HG03575 (cell line): ENCODE measurements around the gene EME2.
"Not testable (repeated sequence)": the region's sequence is repeated elsewhere in the genome, so short reads cannot be mapped to it uniquely, and the experiment has no call there.

ENCODE experiments used
- ATAC-seq: cut with Tn5 transposase; IDR thresholded peaks from one replicate; pipeline ENCODE4 v1.9.1; 2021; ENCODE audit not compliant: unreplicated experiment, insufficient number of reproducible peaks, low FRiP score; ENCODE audit errors: extremely low read depth

Gene EME2, protein sequence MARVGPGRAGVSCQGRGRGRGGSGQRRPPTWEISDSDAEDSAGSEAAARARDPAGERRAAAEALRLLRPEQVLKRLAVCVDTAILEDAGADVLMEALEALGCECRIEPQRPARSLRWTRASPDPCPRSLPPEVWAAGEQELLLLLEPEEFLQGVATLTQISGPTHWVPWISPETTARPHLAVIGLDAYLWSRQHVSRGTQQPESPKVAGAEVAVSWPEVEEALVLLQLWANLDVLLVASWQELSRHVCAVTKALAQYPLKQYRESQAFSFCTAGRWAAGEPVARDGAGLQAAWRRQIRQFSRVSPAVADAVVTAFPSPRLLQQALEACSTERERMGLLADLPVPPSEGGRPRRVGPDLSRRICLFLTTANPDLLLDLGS

DNA sequence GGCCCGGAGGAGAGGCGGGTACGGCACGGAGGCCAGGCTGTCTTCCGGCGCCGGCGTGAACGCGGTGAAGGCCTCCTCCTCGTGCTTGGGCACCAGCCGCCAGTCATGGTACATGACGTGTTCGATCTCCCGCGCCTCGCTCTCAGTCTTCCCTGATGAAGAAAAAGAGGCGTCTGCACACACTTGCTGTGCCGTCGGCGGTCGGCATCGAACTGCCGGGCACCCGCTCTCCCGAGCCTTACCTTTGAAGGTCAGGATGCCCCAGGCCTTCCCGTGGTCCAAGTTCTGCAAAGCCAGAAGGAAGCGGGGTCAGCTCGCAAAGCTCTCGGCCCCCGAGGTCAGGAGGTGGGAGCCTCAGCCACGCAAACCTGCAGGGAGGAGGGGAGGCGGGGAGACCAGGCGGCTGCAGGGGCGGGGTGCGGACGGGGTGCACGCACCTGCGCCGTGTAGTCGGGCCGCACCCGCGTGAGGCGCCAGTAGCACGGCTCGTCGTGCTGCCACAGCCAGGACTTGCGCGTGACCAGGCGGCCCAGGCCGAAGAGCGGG is at the start of gene EME2:
EME2 (plus strand) TSS at position 449 of the 546 bp plus-strand sequence. CDS start 418 bp downstream, outside the sequence.
- ATAC-seq: no peak

DNA sequence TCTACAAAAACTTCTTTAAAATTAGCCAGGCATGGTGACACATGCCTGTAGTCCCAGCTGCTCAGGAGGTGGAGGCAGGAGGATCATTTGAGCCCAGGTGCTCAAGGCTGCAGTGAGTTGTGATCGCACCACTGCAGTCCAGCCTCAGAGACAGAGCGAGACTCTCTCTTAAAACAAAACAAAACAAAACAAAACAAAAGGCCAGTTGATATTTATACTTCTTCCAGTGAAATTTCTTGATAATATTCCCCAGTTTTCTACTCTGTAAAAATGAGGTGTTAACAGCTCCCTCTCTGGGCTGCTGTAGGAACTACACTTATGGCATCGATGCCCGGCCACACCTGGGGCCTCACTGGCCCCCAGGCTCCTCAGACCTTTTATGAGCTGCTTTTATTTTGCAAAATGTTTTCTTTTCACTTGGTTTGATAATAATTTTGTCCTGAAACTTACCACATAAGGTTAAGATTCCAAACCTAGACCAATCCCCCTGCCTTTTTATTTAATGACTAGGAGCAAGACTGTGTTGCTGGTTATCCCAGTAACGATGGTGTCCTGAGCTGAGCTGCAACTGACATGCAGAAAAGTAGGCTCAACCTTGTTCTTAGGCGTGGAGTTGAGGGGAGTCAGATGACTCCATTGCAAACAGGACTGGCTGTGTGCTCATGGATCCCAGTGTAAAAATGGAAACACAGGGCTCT is 49.0 kb upstream of the EME2 start:
- ATAC-seq: no peak

DNA sequence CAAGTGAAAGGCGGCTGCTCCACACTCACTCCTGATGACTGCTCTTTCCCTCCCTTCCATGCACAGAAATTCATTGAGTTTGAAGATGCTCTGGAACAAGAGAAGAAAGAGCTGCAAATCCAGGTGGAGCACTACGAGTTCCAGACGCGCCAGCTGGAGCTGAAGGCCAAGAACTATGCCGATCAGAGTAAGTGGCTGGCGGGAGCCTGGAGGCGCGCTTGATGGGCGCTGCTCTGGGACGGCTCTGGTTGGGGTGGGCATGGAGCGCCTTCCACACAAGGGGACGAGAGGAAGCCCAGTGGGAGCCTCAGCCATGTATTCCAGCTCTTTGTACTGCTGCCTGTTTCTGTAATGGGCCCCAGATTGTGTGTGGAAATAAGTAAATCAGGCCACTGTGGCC is 48.1 kb upstream of the EME2 start:
- ATAC-seq: no peak

DNA sequence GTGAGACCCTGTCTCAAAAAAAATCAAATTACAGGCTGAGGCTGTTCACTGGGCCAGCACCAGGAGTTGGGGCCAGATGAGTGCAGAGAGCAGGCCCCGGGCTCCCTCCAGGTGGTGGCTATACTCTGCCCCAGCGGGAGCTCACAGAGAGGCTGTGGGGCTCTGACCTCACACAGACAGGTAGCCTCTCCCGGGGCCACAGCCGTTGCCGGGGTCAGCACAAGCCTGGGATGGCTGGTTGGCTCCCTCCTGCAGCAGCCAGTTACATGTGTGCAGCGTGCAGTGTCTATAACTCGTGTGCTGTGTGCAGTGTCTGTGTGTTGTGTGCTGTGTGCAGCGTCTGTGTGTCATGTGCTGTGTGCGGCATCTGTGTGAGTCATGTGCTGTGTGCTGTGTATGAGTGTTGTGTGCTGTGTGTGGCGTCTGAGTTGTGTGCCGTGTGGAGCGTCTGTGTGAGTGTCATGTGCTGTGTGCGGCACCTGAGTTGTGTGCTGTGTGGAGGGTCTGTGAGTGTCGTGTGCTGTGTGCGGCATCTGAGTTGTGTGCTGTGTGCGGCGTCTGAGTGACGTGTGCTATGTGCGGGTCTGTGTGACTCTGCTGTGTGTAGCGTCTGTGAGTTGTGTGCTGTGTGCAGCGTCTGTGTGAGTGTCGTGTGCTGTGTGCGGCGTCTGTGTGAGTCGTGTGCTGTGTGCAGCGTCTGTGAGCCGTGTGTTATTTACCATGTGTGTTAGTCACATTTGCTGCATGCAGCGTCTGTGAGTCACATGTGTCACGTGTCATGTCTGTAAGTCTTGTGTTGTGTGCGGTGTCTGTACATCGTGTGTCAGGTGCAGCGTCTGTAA is 45.7 kb upstream of the EME2 start:
- ATAC-seq: no peak

DNA sequence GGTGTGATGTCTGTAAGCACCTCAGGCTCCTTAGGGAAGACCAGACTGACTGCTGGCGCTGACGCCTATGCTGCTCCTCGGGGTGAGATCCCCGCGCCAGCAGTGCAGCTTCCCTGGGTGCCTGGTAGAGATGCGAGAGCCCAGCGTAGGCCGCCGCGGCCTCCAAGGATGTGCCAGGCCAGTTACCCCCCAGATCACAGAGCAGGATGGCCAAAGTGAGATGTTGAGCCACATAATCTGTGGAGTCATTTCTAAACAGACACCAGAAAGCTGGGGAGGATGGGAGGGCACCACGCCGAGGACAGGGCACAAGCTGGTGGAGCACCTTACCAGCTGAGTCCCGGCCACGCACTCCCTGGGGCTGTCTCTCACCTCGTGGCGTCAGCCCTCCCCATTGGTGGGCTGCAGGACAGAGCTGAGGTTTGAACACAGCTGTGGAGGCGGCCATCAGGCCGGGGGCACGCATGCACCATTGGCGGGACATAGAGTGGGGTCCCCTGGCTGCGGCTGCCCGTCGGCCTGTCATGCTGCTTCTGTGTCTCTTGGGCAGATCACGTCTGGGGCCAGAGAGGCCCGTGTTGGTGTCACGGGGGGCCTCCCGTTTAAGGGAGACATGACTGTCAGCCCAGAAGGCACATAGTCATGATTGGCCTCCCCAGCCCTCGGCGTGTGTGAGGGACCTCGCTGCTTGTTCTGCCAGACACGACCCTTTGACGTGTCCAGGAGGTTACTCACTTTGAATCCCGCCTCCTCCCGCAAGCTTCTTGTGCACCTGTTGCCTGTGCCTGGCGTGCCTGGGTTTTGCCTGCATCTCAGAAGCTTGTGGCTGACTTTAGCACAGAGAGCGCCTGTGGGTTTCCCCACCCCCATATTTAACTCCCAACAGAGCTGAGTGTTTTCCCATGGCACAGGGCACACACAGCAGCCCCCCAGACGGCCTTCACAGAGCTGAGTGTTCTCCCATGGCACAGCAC is 44.7 kb upstream of the EME2 start:
- no peak for ATAC-seq

DNA sequence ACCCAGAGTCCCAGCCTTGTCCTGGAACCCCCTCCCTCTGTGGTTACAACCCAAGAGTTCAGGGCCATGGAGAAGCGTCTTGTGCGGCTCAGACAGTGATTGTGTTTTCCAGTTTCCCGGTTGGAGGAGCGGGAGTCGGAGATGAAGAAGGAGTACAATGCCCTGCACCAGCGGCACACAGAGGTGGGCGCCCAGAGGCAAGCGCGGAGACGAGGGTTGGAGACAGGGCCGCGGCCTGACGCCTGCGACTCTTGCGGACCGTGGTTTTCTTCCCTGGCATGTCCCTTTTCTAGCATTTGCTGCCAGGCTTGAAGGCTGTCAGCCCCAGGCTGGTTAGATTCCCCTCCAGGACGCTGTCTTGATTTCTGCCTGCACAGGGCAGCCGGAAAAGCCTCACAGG is 43.6 kb upstream of the EME2 start:
- no peak for ATAC-seq

DNA sequence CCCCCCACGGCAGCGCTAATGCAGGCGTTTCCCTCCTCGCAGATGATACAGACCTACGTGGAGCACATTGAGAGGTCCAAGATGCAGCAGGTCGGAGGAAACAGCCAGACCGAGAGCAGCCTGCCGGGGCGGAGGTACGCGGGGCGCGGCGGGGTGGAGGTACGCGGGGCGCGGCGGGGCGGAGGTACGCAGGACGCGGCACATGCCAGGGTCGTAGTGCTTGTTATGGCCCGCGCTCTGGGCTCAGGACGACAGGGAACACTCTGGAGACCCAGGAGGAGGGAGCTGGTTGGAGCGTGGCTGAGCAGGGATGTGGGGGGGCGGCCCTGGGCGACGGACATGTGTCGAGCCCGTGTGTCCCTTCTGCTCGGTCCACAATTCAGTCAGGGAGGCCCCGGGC is 43.2 kb upstream of the EME2 start:
- no peak for ATAC-seq

DNA sequence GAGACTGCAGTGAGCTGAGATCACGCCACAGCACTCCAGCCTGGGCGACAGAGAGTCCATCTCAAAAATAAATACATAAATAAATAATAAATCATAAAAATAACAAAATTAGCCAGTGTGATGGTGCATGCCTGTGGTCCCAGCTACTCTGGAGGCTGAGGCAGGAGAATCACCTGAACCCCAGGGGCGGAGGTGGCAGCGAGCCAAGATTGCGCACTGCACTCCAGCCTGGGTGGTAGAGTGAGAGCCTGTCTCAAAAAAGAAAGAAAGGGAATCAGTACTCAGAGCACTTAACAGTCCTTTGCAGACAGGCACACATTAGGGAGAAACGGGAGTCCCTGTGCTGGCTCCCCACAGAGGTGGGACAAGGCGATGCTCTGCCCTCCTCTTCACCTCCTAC is 41.5 kb upstream of the EME2 start:
- ATAC-seq: no peak

DNA sequence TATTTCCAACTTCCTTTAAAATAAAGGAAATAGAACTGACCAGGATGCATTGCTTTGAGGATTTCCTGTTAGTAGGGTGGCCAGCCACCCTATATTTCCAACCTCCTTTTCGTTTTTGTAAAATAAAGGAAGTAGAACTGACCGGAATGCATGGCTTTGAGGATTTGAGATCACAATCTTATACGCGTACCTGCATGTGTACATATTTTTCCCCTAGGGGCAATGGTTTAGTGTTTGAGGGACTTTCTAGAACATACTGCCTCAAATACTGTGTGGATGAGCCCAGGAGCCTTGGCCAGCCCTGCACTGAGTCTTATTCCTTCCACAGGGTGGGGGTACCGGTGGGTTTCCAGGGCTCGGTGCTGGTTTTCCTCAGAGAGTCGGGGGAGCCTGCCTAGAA is 41.0 kb upstream of the EME2 start:
- no peak for ATAC-seq

DNA sequence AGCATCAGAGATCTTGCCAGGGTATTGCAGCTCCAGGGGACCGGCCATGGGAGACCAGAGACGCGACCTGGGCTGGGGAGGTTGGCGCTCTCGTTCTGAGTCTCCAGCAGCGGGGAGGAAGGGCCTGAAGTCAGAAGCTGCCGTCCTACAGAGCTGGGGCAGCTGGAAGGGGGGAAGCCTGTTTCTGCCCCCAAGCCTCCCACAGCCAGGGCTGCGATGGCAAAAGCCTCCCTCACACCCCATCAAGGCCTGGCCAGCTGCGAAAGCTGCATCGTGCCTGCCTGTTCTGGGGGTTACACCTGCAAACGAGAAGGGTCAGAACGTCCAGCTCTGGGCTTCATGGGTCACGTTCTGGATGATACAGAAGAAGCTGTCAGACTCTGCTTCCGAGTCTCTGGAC is 40.5 kb upstream of the EME2 start:
- ATAC-seq: no peak

DNA sequence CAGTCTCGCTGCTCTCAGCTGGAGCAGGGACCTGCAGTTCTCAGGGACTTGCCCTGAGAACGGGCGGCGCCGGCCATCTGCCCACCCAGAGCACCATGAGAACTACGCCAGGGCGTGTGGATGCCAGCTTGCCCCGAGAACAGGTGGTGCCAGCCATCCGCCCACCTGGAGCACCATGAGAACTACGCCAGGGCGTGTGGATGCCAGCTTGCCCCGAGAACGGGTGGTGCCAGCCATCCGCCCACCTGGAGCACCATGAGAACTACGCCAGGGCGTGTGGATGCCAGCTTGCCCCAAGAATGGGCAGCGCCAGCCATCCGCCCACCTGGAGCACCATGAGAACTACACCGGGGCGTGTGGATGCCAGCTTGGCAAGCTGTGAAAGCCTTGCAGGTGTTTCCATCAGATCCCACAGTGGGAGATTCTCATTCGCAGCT is 40.0 kb upstream of the EME2 start:
- ATAC-seq: not testable (repeated sequence)

DNA sequence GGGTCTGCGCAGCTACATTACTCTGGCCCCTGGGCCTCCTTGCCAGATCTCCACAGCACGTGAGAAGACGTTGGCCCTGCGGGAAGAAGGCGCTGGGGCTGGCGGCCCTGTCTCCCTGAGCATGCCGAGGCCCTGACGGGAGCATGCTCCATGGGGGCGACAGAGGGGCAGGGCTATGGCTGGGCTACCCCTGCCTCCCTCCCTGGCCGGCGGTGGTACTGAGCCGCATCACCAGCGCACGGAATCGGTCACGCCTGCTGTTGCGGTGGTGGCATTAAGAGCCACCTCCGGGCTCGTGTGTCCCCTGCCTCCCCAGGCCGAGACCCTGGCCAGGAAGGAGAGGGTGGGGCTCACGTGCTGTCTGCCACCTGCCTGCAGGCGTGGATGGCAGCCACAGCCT is 38.5 kb upstream of the EME2 start:
- ATAC-seq: no peak

DNA sequence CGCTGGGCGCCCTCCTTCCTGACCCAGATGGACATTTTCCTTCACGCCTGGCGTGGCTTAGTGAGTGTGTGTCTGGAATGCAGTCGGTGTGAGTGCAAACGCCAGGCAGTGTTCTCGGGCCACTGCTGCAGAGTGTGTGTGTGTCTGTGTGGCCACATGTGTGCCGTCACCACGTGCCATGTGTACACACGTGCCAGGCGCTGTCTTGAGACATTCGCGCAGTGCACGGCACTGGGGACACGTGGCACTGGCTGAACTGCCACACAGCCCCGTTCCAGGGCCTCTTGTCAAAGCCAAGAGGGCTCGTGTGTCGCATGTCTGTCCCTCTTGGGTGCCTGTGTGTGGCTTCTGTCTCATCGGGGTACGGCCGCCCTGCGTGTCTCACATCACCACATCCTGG is 37.8 kb upstream of the EME2 start:
- ATAC-seq: no peak

DNA sequence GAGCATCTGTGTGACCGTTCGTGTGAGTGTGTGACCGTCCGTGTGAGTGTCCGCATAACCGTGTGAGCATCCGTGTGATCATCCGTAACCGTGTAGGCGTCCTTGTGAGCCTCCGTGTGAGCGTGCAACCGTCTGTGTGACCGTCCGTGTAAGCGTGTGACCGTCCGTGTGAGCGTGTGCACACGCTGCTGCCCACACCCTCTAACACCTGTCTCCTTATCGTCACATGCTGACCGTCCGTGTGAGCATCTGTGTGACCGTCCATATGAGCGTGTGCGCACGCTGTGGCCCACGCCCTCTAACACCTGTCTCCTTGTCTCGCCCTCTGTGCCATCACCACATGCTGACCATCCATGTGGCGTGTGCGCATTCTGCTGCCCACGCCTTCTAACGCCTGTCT is 32.4 kb upstream of the EME2 start:
- no peak for ATAC-seq

DNA sequence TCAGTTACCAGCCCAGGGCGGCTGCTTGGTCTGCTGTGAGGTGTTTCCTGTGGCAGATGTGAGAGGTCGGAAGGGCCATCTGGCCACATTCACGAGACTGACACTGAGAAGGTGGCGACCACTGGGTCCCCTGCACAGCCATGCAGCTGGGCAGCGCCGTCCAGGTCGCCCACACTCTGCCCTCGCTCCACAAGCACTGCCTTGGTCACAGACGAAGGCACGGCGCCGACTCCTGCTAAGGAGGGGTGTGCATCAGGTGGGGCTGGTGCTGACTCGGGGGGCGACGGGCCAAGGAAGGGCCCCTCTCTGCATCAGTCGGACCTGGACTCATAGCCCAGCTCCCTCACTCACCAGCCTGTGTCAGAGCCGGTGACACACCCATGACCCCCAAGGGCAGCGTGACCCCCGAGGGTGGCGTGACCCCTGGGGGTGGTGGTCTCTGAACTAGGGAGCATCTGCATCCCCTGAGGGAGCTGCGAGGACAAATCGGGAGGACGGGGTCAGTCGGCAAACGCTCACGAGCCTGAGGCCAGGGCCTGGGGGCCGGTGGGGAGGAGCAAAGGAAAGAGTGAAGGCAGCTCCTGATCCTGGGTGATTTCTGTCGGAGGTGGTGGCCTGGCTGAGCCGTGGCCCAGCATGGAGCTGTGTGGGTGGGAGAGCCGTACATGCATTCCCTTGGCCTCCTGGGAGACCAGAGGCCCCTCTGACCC is 31.7 kb upstream of the EME2 start:
- no peak for ATAC-seq

DNA sequence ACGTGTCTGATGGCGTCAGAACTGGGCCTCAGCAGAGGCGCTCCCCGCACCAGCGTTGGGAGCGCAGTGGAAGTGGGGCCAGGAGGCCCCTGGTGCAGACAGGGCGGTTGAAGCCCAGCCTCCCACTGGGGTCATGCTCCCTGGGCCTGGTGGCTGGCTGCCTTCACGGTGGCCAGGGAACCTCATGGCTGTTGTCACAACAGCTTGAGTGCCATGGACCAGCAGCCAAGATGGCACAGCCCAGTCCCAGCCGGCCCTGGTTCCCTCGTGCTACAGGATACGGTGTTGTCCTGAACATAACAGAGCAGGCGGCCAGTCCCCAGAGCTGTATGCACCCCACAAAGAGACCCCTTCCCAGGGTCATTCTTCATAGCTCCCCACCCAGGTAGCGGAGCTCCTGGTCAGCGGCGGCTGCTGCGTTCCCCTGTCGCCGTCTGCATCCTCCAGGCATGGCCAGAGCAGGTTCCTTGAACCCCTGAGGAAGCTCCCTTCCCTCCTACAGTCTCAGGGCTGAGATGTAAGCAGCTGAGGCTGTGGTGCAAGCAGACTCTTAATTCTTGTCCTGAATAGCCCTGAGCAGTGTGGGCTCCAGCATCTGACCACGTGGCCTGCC is 31.0 kb upstream of the EME2 start:
- no peak for ATAC-seq
